ENCODE measurements around the gene SPEF2. TPM values are rescaled to one million over a fixed set of nuclear protein-coding genes. Genes with fewer than 3 reads are reported as not detected.

SPEF2 gene
- total and polyA plus RNA-seq, 9 of the 15 experiments (the other 6 are each of a cell fraction or from before 2014, with no cell fraction given) = 0.11 to 0.62 (median 0.20) TPM; not detected in 2

- no peak for TF ChIP-seq TRIM25 (IDR thresholded peaks at IDR 0.05; ENCODE audit: borderline replicate concordance)
- TF ChIP-seq MEIS2 (IDR thresholded peaks at IDR 0.05; ENCODE audit: partially characterized antibody) = no peak
These were observed 8.4 kb downstream of the SPEF2 start (continued) for GRCh38 chr5:35626108-35626507.

GRCh38 chr5:35626553-35626952 lies 8.9 kb downstream of the SPEF2 start:
- BruUV-seq (replicated peaks) = no TSS peak
- in situ Hi-C loops (cut with MboI) = no loop called here
- Histone ChIP-seq H3K9me1 (ENCODE audit: control insufficient read depth, insufficient read depth, low read length) (no peaks in the 10 kb centered on the region), H3K27ac (ENCODE audit: extremely low read depth, low read depth, low read length) (no peak overlapping the region), H3K4me3 (no peak overlapping the region), H4K20me1 (replicated peaks; ENCODE audit: control insufficient read depth, insufficient read depth, low read length) (no peaks in the 10 kb centered on the region), H3K9ac (ENCODE audit: insufficient read depth in 1 of 2, low read depth in 2 of 2, low read length in 2 of 2) (no peak overlapping the region), H3K9me3 (replicated peaks; ENCODE audit: control insufficient read depth, insufficient read depth, low read depth, low read length) (0 out of 2 replicates have a peak, but pooled peaks cover 1% of the 10 kb centered on the region), H3K4me1 (replicated peaks in 1 of 2; ENCODE audit: control insufficient read depth in 2 of 2, insufficient read depth in 2 of 2, low read length in 2 of 2) (no peaks in the 10 kb centered on the region), H2AFZ (ENCODE audit: low read depth, low read length) (no peak overlapping the region), H3K36me3 (ENCODE audit: control insufficient read depth, insufficient read depth, low read length) (no peaks in the 10 kb centered on the region), H3K79me2 (ENCODE audit: control insufficient read depth, insufficient read depth, low read length) (no peaks in the 10 kb centered on the region), H3K27me3 (ENCODE audit: control insufficient read depth in 2 of 2, insufficient read depth in 2 of 2, low read length in 2 of 2) (no peaks in the 10 kb centered on the region), H3K4me2 (ENCODE audit: insufficient read depth, low read length) (no peak overlapping the region)
- ATAC-seq (no peak), DNase-seq (ENCODE audit: extremely low read depth in 1 of 4, low spot score in 3 of 4) (no peak), FAIRE-seq (no peak)
- ChIA-PET CTCF (ENCODE audit: low intra/inter-chr PET ratio) (no interaction called here), POLR2A (no interaction called here)
- intact Hi-C loops (cut with micrococcal nuclease) = no loop called here
- WGBS (ENCODE audit: insufficient coverage, low coverage, missing lambda C conversion rate) = 0% methylated on average over 1 of the region's 1 CpG
- no peak for TF ChIP-seq KHSRP (IDR thresholded peaks at IDR 0.05)
- no peak for TF ChIP-seq ZC3H8 (IDR thresholded peaks at IDR 0.05)
- TF ChIP-seq HNRNPUL1 (IDR thresholded peaks at IDR 0.05; ENCODE audit: low read length) = no peak
- TF ChIP-seq ZNF311 (CRISPR knock-in tag; IDR thresholded peaks at IDR 0.05) = no peak
- no peak for TF ChIP-seq HNRNPH1 (optimal IDR thresholded peaks at IDR 0.05; ENCODE audit: low read depth, low read length)
- TF ChIP-seq ZNF395 (CRISPR knock-in tag; IDR thresholded peaks at IDR 0.05) = no peak
- no peak for TF ChIP-seq RBM34 (IDR thresholded peaks at IDR 0.05; ENCODE audit: borderline replicate concordance, insufficient read depth, low read length)
- no peak for TF ChIP-seq NFE2L1 (tag; IDR thresholded peaks at IDR 0.05; ENCODE audit: borderline replicate concordance, low read depth)
- no peak for TF ChIP-seq SMARCA5 (IDR thresholded peaks at IDR 0.05)
- no peak for TF ChIP-seq ZNF780A (CRISPR knock-in tag; IDR thresholded peaks at IDR 0.05)
- TF ChIP-seq ZMIZ1 (IDR thresholded peaks at IDR 0.05; ENCODE audit: low read depth in 2 of 2, low read length in 2 of 2) = no peak
- TF ChIP-seq IFI16 (CRISPR knock-in tag; IDR thresholded peaks at IDR 0.05) = no peak
- no peak for TF ChIP-seq ELF4 (CRISPR knock-in tag; IDR thresholded peaks at IDR 0.05)
- no peak for TF ChIP-seq SIN3B (IDR thresholded peaks at IDR 0.05; ENCODE audit: low read depth)
- no peak for TF ChIP-seq CC2D1A (IDR thresholded peaks at IDR 0.05)
- no peak for TF ChIP-seq PTTG1 (tag; IDR thresholded peaks at IDR 0.05; ENCODE audit: low read depth)
